ENCODE data around the gene ZBTB7C.
A peak's percentile ranks its signal among the peaks of the same experiment; 100 is the strongest.

The ZBTB7C gene

DNA sequence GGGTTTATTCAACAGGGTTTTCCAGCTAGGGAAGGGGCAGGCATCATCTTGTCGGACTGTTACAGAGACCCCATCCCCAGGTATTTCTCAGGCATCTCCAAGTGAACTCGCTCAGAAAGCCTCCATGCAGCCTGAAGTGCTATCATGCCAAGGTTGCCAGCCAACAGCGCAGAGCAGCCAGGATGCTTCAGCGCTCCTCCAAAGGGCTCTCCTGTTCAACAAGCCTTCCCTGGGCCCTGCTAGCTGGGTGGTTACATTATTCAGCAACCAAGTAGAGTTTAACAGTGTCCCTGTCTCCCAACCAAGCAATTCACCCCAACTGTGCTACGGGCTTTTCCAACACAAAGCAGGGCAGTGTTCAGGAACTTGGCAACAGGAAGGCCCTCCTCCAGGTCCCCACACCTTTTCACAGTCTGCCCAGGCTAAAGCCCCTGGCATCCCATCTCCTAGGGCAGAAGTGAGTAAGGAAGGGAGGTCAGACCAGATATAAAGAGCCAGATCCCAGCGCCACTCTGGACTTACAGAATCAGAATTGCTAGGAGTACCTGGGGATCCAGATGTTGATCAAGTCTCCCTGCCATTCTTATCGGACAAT, 52.9 kb downstream of the ZBTB7C start:
- DNase-seq (ENCODE audit: insufficient read length, low spot score), result no peak
- FAIRE-seq, result no peak

DNA sequence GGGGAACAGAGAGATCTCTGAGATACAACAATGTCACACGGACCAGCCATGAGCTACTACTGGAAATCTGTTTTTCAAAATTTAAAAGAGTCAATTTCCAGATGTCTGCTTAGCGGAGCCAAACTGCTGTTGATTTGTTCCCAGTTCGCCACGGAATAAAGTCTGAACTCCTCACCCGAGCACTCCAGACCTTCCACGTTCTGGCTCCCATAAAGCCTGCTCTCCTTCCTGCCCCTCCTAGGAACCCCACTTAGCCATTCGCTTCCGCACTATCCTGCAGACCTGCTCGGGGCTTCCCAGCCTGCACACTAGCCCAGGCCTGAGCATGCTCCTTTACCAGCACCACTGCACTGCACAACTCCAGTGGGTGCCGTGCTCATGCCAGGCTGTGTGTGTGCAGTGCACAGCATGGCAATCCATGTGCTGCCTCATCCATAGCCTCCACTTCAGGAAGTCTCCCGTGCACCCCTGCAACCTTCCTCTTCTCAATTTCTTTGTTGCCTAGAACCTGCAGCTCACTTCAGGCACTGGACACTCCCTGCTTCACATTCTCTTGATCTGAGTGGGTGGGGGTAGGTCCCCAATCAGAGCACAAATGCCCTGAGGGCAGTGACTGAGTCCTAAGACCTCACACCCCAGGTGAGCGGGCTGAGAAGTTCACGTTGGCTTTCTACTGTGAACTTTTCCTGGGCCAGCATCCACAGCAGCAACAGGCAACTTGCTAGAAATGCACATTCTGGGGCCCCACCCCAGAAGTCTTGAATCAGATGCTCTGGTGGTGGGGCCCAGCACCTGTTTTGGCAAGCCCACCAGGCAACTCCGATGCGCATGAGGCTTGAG, 53.7 kb downstream of the ZBTB7C start:
- FAIRE-seq (no peak), DNase-seq (ENCODE audit: insufficient read length, low spot score) (no peak)

DNA sequence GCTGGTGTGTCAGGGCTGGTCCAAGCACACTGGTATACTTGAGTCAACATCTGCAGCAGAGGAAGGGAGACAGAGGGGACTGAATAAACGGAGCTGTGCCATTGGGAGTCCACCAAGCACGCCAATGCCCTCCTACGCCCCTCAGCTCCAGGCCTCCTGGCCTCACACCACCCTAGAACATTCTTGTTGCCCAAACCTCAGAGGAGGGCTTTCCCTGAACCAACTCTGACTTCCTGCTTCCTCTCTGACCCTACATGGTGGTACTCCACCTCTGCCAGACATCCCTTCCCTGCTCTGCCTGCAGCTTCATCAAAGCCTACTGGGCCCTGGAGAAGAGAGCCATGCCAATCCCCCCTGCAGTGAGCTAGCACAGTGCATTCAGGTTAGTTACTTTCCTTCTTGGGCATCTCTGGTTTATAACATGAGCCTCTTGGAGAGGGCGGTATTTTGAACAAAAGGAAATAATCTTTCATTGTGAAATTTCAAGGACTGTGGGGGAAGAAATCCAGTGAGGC, 54.4 kb downstream of the ZBTB7C start:
- no peak for FAIRE-seq

DNA sequence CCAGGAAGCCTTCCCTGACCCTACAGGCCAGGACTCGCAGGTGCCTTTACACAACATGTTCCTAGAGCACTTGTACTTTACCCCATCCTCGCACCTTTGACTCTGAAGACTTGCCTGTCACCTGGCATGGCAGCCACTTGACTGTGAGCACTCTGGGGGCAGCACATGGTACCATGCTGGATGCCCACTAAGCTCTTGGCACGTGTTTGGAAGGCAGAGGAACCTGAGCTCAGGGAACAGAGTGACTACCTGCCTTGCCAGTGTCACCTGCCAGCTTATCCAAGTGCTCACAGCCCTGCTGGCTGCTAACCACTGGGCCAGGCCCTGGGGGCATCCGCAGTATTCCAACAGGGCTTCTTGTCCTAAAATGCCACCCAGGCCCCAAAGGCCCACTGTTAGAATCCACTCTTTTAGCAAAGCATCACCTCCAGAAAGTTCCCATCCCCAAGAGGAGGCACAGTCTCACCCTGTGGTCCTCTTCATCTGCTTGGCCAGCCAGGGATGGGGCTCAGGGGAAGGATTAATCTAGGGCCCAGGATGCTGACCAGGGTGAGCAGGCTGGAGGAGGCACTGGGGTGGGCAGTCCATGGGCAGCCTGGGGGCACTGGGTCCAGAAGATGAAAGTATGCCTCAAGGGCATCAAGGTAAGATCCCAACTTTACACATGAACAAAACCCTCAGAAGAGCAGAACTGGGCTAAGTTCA, 57.0 kb downstream of the ZBTB7C start:
- no peak for FAIRE-seq
- DNase-seq (ENCODE audit: insufficient read length, low spot score), result no peak

More for the DNA sequence above, 54.4 kb downstream of the ZBTB7C start:
- no peak for DNase-seq (ENCODE audit: insufficient read length, low spot score)

DNA sequence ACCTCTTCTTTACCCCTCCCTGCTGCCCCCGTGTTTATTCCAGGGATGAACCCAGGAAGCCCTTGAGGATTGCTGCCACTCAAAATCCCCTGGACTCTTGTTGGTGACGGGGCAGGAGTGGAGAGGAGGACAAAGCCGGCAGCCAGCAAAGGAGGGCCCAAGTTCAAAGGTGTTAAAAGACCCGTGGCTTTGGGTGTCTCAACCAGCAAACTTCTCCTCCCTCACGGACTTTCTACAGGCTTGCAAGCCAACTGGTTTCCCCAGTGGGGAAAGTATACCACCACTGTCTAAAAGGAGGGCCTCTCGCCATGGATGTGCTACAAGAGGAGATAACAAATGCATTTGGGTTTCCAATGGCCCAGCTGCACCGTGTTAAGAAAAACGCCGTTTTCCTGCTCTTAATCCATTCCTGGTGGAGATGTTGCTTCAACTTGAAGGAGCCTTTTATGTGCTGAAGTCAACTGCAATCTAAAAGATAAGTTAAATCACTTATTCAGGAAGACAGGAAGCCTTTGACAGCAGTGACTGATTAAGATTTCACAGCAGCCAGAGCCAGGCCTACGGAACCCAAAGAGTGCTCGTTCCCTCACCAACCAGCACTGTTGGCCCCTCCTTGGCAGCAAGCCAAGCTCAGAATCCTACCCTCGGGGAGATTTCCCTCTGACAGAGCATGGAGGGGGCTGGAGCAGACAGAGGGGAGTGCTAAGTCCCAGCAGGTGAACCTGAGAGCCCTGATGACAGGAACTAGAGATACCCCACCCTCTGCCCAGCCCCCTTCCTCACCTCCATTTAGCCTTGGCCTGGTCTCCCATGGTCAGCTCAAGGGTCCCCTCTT, 57.8 kb downstream of the ZBTB7C start:
- FAIRE-seq (no peak), DNase-seq (ENCODE audit: insufficient read length, low spot score) (no peak)

DNA sequence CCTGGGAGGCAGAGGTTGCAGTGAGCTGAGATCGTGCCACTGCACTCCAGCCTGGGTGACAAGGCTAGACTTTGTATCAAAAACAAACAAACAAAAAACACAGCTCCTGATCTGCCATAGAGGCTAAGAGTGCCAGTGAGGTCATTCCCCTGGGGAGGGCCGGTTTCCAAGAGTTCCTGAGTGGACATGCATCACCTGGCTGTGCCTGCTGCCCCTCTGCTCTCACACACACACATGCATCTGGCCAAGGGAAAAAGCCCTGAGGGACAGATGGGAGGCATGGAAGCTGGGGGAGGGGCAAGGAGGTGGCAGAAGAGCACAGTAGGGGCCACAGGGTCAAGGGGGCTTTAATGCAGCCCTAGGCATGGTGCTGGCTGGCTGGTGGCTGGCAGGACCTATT, 60.4 kb downstream of the ZBTB7C start:
- FAIRE-seq (no peak), DNase-seq (ENCODE audit: insufficient read length, low spot score) (no peak)

DNA sequence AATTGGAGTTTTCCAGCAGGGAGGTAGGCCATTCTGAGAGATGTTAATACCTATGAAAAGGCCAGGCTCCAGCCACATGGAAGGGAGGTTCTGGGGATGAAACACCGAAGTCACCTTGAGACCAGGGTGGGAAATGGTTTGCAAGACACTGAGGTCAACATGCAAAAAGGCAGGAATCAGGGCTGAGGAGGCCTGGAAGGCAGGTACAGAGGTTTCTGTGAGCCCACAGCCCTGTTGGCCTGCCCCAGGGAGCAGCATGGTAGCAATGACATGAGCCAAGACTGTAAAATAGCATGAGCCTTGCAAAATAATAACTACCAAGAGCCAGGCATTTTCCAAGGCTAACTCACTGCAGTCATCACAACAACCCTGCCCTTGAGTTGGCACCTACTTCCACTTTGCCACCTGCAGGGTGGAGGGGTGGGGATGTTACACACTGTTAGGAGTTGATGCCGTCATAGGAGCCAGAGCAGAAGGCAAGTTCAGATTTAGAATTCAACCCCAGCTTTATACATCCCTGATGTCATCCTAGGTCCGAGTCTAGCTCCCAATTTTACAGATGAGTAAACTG, 61.3 kb downstream of the ZBTB7C start:
- no peak for FAIRE-seq
- no peak for DNase-seq (ENCODE audit: insufficient read length, low spot score)

DNA sequence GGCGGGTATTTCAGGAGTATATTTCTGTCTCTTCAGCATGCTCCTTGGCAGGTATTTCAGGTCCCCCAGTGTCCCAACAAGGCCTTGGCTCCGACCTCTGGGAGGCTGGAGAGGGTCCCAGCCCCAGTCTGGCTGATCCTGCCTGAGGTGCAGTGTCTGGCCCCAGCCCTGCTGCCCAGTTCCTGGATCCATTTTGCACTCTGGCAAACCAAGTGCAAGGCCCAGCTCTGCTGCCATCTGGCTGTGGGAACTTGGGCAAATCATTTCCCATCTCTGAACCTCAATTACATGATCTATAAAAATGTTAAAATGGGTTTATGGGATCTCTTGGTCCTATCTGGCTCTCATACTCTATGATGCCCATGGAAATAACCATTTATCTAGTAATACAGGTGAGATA, 63.6 kb downstream of the ZBTB7C start:
- FAIRE-seq, result no peak
- no peak for DNase-seq (ENCODE audit: insufficient read length, low spot score)

DNA sequence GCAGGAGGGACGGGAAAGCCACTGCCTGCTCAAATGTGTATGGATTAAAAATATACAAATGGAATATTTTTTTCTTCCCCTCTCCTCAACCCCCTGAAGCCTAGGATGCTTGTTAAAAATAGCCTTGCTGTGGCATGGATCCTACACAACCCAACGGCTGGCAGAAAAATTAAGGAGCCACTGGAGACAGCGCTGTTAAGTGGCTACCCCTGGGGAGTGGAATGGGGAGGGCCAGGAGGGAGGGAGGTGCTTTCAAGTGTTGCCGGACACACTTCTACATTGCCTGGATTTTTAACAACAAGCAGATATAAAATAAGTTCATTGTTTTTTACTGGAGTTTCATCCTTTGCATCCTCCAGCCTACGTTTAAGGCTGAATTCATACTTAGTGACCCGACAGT, 66.6 kb downstream of the ZBTB7C start:
- FAIRE-seq (no peak), DNase-seq (ENCODE audit: insufficient read length, low spot score) (no peak)

DNA sequence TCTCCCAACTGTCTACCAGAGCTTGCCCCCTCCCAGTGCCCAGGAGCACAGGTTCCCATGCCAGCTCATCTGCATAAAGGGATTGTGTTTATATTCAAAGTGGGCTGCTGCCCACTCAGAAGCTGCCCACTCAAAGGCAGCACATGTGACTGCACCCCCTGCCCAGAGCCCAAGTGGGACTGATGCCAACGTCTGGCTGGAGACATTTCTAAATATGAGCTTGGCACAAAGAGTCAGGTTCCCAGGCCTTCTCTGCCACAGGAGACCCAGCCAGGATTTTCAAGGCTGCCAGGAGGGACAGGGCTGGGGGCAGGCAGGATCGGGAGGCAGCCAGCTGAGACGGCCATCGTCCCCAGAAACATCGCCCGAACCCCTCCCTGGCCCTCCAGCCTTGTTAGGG, 67.1 kb downstream of the ZBTB7C start:
- no peak for FAIRE-seq
- DNase-seq (ENCODE audit: insufficient read length, low spot score), result no peak

DNA sequence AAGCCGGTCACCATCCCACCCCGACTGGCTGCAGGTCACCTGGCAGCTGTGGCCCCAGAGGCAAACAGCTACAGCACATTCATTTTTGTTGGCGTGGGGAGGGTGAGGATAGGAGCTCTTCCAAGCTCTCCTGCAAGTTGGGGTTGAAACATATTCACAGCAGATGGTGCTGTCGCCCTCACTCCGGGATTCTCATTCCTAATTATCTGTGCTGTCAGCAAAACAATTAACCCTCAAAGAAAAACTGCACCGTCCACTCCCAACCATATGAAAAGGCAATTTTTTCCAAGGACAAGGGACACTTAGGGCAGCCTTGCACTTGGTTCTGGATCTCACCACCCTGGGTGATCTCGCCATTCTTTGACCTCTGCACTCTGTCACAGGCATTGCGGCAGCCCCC, 68.6 kb downstream of the ZBTB7C start:
- FAIRE-seq (no peak), DNase-seq (ENCODE audit: insufficient read length, low spot score) (no peak)

DNA sequence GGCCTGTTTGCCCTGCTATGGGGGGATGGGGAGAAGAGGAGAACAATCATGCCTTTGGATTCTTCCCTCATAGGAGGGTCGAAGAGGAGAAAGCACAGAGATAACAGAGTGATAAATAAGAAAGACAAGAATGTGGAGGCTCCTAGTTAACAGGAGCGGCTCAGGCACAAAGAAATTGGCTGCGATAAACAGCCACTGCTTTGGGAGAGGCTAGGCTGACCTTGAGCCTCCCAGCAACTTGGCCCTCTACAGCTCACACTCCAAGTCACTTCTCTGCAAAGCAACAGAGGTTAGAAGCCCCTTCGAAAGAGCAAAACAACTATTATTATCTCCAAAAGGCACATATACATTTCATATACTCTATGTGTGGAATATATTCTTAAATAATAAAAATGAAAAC, 69.5 kb downstream of the ZBTB7C start:
- FAIRE-seq, result no peak
- no peak for DNase-seq (ENCODE audit: insufficient read length, low spot score)

DNA sequence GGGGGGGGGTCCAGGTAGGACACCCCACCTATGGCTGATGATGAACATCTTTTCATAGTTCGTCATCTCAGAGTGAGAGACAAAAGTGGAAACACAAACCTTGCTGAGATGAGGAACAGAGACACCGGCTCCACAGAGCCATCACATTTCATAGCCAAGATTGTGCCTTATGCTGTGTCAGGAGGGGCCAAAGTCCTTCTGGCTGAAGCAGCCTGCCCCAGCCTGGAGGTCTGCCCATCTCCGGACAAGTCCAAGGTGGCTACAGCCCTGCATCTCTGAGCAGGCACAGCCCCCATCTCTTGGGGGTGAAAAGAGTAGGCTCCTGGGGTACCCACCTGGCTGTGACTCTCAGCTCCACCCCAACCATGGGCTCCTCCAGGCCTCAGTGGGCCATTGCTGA, 70.3 kb downstream of the ZBTB7C start:
- FAIRE-seq, result no peak
- no peak for DNase-seq (ENCODE audit: insufficient read length, low spot score)

DNA sequence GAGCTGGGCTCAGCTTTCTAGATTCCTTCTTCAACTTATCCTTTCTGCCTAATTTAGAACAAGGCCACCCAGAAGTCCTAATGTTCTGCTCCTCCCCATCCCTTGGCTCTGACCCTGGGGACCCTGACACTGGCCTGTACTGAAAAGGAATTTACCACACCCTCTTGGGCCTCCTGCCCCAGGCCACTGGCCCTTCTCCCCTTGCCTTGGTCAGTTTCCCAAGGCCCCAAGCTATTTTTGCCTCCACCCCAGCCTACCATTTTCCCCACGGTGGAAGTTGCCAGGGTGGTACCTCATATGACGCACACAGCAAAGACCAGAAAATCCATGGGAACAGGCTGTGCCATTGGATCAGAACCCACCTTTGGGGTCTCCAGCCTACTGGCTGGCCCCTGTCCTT, 72.1 kb downstream of the ZBTB7C start:
- no peak for DNase-seq (ENCODE audit: insufficient read length, low spot score)

DNA sequence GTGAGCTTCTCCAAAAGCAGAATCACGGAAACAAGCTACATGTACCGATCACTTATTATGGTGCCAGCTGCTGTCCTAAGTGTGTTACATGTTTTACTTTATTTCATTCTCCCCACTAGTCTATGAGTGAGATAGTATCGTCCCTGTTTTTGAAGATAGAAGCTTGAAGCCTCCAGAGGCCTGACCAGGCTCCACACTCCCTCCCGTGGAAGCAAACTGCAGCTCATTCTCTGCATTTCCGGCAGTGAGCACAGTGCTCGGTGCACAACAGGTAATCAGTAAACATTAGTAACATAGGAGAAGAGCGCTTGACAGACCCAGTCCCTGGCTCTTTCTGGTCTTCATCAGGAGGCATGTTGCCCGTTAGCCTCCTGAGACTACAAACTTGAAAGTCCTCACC, 72.9 kb downstream of the ZBTB7C start:
- no peak for DNase-seq (ENCODE audit: insufficient read length, low spot score)

More for the DNA sequence above, 72.1 kb downstream of the ZBTB7C start:
- FAIRE-seq, result no peak

DNA sequence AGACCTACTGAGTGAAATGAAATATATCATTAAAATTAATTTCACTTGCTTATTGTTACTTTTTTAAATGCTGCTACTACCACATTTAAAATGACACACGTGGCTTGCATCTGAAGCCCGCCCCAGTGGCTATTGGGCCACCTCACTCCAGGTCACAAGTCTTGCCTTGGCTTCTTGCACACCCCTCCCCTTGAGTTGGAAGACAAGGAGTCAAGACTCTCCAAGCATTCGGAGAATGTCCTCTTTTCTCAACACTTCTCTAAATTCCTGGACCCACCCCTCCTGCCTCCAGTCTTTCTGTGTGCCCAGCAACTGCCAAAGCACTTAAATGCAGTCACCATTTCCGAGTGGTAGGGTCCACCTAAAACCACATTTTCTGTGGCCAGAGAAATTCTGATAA, 73.4 kb downstream of the ZBTB7C start:
- FAIRE-seq (no peak), DNase-seq (ENCODE audit: insufficient read length, low spot score) (no peak)

More for the DNA sequence above, 72.9 kb downstream of the ZBTB7C start:
- FAIRE-seq, result no peak

DNA sequence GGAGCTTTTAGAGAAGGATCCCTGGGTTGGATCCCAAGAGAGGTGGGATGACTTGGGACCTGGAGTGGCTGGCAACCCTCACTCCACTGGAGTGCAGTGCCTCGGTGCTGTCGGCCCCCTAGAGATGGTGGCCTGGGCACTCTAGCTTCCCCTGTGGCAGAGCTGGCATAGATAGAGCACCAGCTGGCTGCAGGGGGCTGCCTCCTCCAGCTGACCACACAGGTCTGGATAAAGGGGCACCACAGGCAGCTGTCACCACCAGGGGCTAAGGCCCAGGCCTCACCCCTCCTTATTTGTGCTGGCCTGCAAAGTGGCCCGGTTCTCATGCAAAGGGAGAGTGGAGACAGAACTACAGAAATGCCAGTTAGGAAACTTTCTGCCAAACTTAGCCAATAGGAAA, 74.3 kb downstream of the ZBTB7C start:
- no peak for DNase-seq (ENCODE audit: insufficient read length, low spot score)
- FAIRE-seq, result no peak

DNA sequence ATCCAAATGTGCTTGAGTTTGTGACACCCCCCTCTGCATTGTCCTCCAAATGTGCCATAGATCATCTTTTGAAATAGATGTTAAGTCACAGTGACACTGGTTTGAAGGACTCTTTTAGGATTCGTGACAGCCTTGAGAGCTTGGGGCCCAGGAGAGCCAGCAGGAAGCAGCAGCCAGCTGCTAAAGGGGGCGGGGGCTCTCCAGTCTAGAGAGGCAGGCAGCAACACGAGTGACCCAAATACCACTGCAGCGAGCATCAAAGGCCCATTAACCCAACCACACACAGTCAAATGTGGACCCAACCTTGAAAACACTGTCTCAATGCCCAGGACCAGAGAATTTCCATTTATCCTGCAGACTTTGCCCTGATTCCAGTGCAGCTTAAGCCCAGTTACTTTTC, 75.6 kb downstream of the ZBTB7C start:
- no peak for FAIRE-seq
- no peak for DNase-seq (ENCODE audit: insufficient read length, low spot score)

DNA sequence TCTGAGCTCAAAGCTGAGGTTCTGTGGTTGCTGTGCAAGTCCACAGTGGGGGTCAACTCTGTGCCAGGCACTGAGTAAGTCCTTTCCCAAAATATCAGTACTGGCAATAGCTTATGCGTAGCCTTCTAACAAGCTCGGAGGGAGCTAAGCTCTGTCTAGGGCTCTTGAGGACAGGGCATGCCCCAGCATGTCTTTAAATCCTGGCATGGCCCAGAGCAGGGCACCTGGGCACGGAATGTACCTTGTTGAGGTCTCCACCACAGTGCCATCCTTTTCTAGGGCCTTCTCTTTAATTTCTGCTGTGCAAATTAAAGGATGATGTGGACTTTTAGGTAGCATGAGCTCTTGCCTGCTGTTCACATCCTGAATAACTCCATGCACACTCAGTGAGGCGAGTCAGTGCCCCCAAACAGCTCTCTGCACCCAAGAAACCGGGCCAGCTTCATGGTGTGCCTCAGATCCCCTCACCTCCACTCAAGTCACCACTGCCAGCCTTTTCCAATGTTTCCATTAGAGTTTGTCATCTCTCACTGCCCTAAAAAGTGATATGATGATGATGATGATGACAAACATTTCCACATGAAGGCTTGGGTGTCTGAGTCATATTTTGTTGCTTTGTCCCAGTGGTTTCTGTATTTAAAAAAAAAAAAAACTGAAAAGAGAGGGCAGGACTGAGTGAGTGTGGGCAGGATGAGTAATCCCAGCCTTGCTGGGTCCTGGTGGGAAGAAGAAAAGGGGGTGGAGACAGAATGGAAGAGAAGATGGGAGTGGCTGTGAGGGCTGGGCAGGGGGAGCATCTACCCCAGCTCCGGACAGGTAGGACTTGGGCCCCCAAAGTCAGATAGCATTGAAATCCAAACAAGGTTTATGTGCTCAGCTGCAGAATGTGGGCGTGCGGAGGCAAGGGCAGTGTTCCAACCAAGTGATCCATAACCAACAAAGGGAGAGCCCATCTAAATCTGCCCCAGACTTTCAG, 78.9 kb downstream of the ZBTB7C start:
- peak; percentile 68 for DNase-seq (ENCODE audit: insufficient read length, low spot score)
- FAIRE-seq, result no peak
